Tibial nerve (tissue), 4 donors: ENCODE data around the gene MEFV. TPM values are rescaled to one million over a fixed set of nuclear protein-coding genes. Genes with fewer than 3 reads are reported as not detected.

Experiments
- DNase-seq, 2 donors: peaks; one replicate each; pipeline ENCODE4 v3.0.0-alpha.2; 2019; ENCODE audit warnings: low spot score in 2 of 2
- H3K27ac ChIP-seq, 4 donors: fragments of 200-600 bp; sonication (generic) in 3 of 4; one replicate each; pipeline ENCODE4 v1.5.1; 2017 to 2019; ENCODE audit warnings: mild to moderate bottlenecking in 1 of 4
- H3K27me3 ChIP-seq, 2 donors: fragments of 200-600 bp; sonication (generic) in 1 of 2; one replicate each; pipeline versions ENCODE4 v1.5.1 to v1.6.0; 2017 to 2019
- H3K36me3 ChIP-seq, 3 donors: fragments of 200-600 bp; sonication (generic); one replicate each; pipeline ENCODE4 v1.5.1; 2018 to 2019
- H3K4me1 ChIP-seq, 4 donors: fragments of 200-600 bp; sonication (generic) in 3 of 4; one replicate each; pipeline ENCODE4 v1.5.1; 2017 to 2019
- H3K4me3 ChIP-seq, 4 donors: fragments of 200-600 bp; sonication (generic) in 3 of 4; one replicate each; pipeline ENCODE4 v1.5.1; 2017 to 2019; ENCODE audit warnings: mild to moderate bottlenecking in 1 of 4, moderate library complexity in 1 of 4
- H3K9me3 ChIP-seq, 4 donors: fragments of 200-600 bp; sonication (generic) in 3 of 4; one replicate each; pipeline ENCODE4 v1.5.1; 2017 to 2019
- CTCF ChIP-seq, 5 experiments: fragments of 200-600 bp in 3 of 5; fragments of 450-650 bp in 2 of 5; sonication (generic) in 3 of 5; IDR thresholded peaks; one replicate each; pipeline ENCODE4 v1.5.1; 2016 to 2019; ENCODE audit warnings: antibody characterized with exemption in 5 of 5, mild to moderate bottlenecking in 3 of 5, moderate library complexity in 2 of 5
- EP300 ChIP-seq, 2 donors: sonication (generic); formaldehyde crosslinking; IDR thresholded peaks; one replicate each; pipeline ENCODE4 v1.6.1; 2017; ENCODE audit warnings: antibody characterized with exemption in 2 of 2, mild to moderate bottlenecking in 1 of 2
- POLR2A ChIP-seq, 2 donors: fragments of 450-650 bp; IDR thresholded peaks; one replicate each; pipeline ENCODE4 v1.6.1; 2017; ENCODE audit warnings: antibody characterized with exemption in 2 of 2, mild to moderate bottlenecking in 2 of 2, moderate library complexity in 2 of 2
- WGBS, 2 donors: methylation state at CpG; one replicate each; pipeline ENCODE4 v1.1.5; 2018; 5-methylcytosine and 5-hydroxymethylcytosine counted together
- total RNA-seq, 4 donors: library from RNA; depleted of rRNA; stranded (reverse); fragments of >200 nt; gene quantifications; one replicate each; pipeline ENCODE4 v1.1.0, GENCODE V29; 2016

MEFV gene
- 1 to 10 TPM in 2 of 4 donors, under 1 TPM in 2; 0.39 to 8.1 (median 1.1) TPM for total RNA-seq

- Histone ChIP-seq H3K27ac (no peak within 1 kb of the TSS), H3K4me3 (peak within 1 kb of the TSS in 1 of 4 donors; percentile 37), H3K9me3 (no peaks in the 10 kb centered on the region), H3K36me3 (no peaks in the 10 kb centered on the region), H3K4me1 (peaks cover 0 to 5% (median 0%) of the 10 kb centered on the region in 4 donors), H3K27me3 (no peaks in the 10 kb centered on the region)
- DNase-seq, result peak in 1 of 2 donors; percentile 24
- WGBS, 2 donors, result 69 to 79% methylated on average over 12 to 13 of the region's 14 CpGs
- TF ChIP-seq EP300 (IDR thresholded peaks at IDR 0.05) (peak in 1 of 2 donors; percentile 56), POLR2A (IDR thresholded peaks at IDR 0.05) (no peak), CTCF (IDR thresholded peaks at IDR 0.05) (no peak)
These were observed at the start of gene MEFV for GRCh38 chr16:3256146-3256865. Gene MEFV, minus strand, starts transcription at chr16:3256633. Its CDS starts 46 bp downstream, at chr16:3256587.

GRCh38 chr16:3306078-3306477 is 49.6 kb upstream of the MEFV start:
- WGBS, 2 donors, result 63 to 65% methylated on average over 11 of the region's 11 CpGs
- H3K4me3 ChIP-seq, result peak overlapping the region; percentile 65 to 85 (median 76)
- H3K27me3 ChIP-seq, result no peaks in the 10 kb centered on the region
- H3K4me1 ChIP-seq, result peaks cover 0 to 24% (median 13%) of the 10 kb centered on the region in 4 donors
- H3K36me3 ChIP-seq, result peaks cover 8 to 74% (median 13%) of the 10 kb centered on the region in 3 donors
- peak overlapping the region; percentile 57 to 88 (median 87) for H3K27ac ChIP-seq
- peaks cover 0 to 88% (median 33%) of the 10 kb centered on the region in 4 donors for H3K9me3 ChIP-seq
- no peak for TF ChIP-seq CTCF (IDR thresholded peaks at IDR 0.05)
- no peak for TF ChIP-seq POLR2A (IDR thresholded peaks at IDR 0.05)
- no peak for TF ChIP-seq EP300 (IDR thresholded peaks at IDR 0.05)
- DNase-seq, result no peak

DNA sequence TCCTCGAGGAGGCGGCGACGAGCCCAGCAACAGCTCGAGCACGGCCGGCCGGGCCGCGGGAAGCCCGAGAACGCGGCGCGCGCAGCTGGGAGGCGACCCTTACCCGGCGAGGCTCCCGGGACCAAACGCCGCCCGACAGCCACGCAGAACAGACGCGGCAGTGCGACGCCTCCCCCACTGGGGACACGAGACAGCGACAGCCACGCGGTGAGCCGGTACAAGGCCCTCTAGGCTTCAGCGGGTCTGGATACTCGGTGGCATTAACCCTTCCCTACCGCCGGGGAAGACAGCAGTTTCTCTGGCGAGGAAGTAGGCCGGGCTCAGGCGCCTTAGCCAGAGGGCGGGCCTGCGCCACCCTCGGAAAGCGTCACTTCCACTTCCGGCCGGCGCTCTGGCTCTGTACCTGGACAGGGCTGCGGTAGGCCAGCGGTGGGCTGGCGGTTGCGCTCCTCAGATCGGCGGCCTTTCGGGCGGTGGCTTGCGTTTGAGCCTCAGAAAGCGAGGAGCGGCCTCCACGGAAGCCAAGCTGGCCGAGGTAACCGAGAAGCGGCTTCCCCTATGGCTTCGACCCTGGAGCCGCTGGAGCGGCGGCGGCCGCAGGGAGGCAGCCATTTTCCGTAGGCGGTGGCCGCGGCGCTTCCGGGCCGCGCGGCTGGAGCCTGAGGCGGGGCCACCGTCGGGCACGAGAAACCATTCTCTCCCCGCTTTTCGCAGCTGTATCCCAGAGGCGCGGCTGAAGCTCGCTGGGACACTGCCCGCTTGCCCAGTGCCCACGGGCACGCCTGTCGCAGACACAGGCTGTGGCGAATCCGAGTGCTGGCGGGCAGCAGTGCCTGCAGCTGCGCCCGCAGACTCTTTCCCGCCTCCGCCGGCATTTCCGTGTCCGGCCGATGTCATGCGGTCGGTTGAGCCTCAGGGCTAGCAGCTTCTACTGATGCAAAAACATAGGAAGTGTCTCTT is 49.0 kb upstream of the MEFV start, which contains the start of the genes TIGD7 and ZNF75A:
TSS of gene TIGD7 (minus strand) at position 322 of the 960 bp plus-strand sequence. CDS start 4,816 bp downstream, outside the sequence.
TSS of gene ZNF75A (plus strand) at position 389 of the 960 bp plus-strand sequence. CDS start 2,932 bp downstream, outside the sequence.
- H3K4me3 ChIP-seq, result peak within 1 kb of the TSS; percentile 65 to 85 (median 76)
- H3K9me3 ChIP-seq, result peaks cover 0 to 88% (median 33%) of the 10 kb centered on the region in 4 donors
- peaks cover 8 to 74% (median 13%) of the 10 kb centered on the region in 3 donors for H3K36me3 ChIP-seq
- peak within 1 kb of the TSS; percentile 57 to 88 (median 87) for H3K27ac ChIP-seq
- DNase-seq, result peak; percentile 56 to 62
- TF ChIP-seq EP300 (IDR thresholded peaks at IDR 0.05) (peak; percentile 40 to 95), POLR2A (IDR thresholded peaks at IDR 0.05) (peak; percentile 74 to 77), CTCF (IDR thresholded peaks at IDR 0.05) (peak; percentile 8 to 59 (median 23))
- H3K27me3 ChIP-seq, result no peaks in the 10 kb centered on the region
- 1 to 4% methylated on average over 34 to 40 of the region's 103 CpGs for WGBS, 2 donors
- H3K4me1 ChIP-seq, result peaks cover 0 to 24% (median 13%) of the 10 kb centered on the region in 4 donors

DNA sequence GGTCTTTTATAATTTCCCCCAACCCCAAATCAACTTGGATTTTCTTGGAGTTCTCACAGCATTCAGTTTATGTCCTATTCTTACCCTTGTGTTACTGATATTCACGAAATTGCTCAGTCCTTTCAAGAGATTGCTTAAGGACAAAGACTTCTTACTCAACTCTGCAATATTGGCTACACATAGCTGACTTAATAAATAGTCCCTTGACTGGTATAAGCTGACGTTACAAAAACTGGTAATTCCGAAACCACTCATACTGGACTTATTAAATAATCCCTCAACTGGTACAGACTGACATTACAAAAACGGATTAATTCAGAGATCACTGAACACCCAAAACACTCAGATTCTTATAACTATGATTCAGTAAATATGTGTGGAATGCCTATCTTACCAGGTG is 47.9 kb upstream of the MEFV start:
- H3K4me1 ChIP-seq, result peaks cover 0 to 24% (median 13%) of the 10 kb centered on the region in 4 donors
- H3K27ac ChIP-seq, result peak overlapping the region in 1 of 4 donors; percentile 88
- peaks cover 8 to 74% (median 12%) of the 10 kb centered on the region in 3 donors for H3K36me3 ChIP-seq
- DNase-seq, result no peak
- TF ChIP-seq EP300 (IDR thresholded peaks at IDR 0.05) (no peak), POLR2A (IDR thresholded peaks at IDR 0.05) (no peak), CTCF (IDR thresholded peaks at IDR 0.05) (no peak)
- peak overlapping the region; percentile 65 to 85 (median 76) for H3K4me3 ChIP-seq
- peaks cover 0 to 88% (median 33%) of the 10 kb centered on the region in 4 donors for H3K9me3 ChIP-seq
- H3K27me3 ChIP-seq, result no peaks in the 10 kb centered on the region
- WGBS, 2 donors, result 64 to 73% methylated on average over 4 of the region's 4 CpGs
